Kidney (tissue), 14 donors: Measurements from ENCODE around the gene FETUB. TPM values are rescaled to one million over a fixed set of nuclear protein-coding genes. Genes with fewer than 3 reads are reported as not detected.

Experiments
- DNase-seq, 5 donors: peaks; one replicate each; pipeline ENCODE4 v3.0.0-alpha.2; 2013 to 2020
- FAIRE-seq: peaks from 2 replicates; lab custom pipeline; 2012; peaks lifted over from hg19 to GRCh38; lab: Jason Lieb, UNC
- H3K27ac ChIP-seq, 2 donors: one replicate each; pipeline ENCODE4 v1.7.0; 2013; ENCODE audit warnings: low read depth in 2 of 2, low read length in 2 of 2, inconsistent platforms in 1 of 2
- H3K27me3 ChIP-seq: one replicate; pipeline ENCODE4 v1.7.1; 2013; ENCODE audit warnings: low read length, inconsistent platforms; ENCODE audit not compliant: control insufficient read depth, insufficient read depth
- H3K36me3 ChIP-seq, 3 donors: one replicate each; pipeline versions ENCODE4 v1.7.0 to v1.7.1; 2013; ENCODE audit warnings: low read length in 3 of 3, control low read depth in 1 of 3, inconsistent platforms in 1 of 3; ENCODE audit not compliant: insufficient read depth in 3 of 3, control insufficient read depth in 2 of 3
- H3K4me1 ChIP-seq, 3 donors: one replicate each; pipeline versions ENCODE4 v1.7.0 to v1.7.1; 2013; ENCODE audit warnings: low read length in 3 of 3, inconsistent platforms in 1 of 3, low read depth in 1 of 3; ENCODE audit not compliant: control insufficient read depth in 2 of 3, insufficient read depth in 2 of 3
- H3K4me3 ChIP-seq, 3 donors: one replicate each; pipeline versions ENCODE4 v1.7.0 to v1.8.1; 2013; ENCODE audit warnings: low read length in 3 of 3, control low read depth in 1 of 3, inconsistent platforms in 1 of 3
- H3K9ac ChIP-seq, 3 donors: one replicate each; pipeline versions ENCODE4 v1.7.0 to v1.7.1; 2013; ENCODE audit warnings: low read length in 3 of 3, control low read depth in 1 of 3, inconsistent platforms in 1 of 3
- H3K9me3 ChIP-seq, 3 donors: one replicate each; pipeline versions ENCODE4 v1.7.0 to v1.7.1; 2013; ENCODE audit warnings: low read length in 3 of 3, control low read depth in 1 of 3, inconsistent platforms in 1 of 3; ENCODE audit not compliant: control insufficient read depth in 2 of 3, insufficient read depth in 1 of 3
- intact Hi-C: fragments of 100-400 bp; cut with DNase I; formaldehyde crosslinking; loops from one replicate; pipeline ENCODE4 v1.11.1; 2022
- polyA plus RNA-seq: library from polyadenylated mRNA; stranded (reverse); fragments of 350-450 nt; fragmentation: Illumina TruSeq; extraction: RNeasy Lipid Tissue Mini Kit (QIAGEN cat#74804); gene quantifications from one replicate; pipeline ENCODE4 v1.2.3, GENCODE V29; 2014; ENCODE audit warnings: low read depth, low replicate concordance; ENCODE audit not compliant: insufficient read depth
- total RNA-seq: library from RNA; stranded (reverse); fragmentation: NEBNext Ultra II Directional; extraction: Animal tissue kit (Norgen Biotek cat#: 25700); gene quantifications from one replicate; pipeline ENCODE4 v1.2.1, GENCODE V29; 2021
- TF ChIP-seq, protein P1 (sequence below): IDR thresholded peaks from 3 replicates; pipeline ENCODE4 v1.5.1; 2012; ENCODE audit warnings: mild to moderate bottlenecking, moderate library complexity, borderline replicate concordance; ENCODE audit not compliant: insufficient read depth; ENCODE audit errors: extremely low read depth
- donor health status: control.
- donor health status: control.
- donor health status: control.
- donor health status: control.
- donor health status: control.
- donor health status: DM: yes; HTN: yes; CAD: no.
- donor health status: Normal renal cell carcinoma (clear cell type).

FETUB gene
- total and polyA plus RNA-seq, 2 donors from 2014 or later, result not detected

DNA sequence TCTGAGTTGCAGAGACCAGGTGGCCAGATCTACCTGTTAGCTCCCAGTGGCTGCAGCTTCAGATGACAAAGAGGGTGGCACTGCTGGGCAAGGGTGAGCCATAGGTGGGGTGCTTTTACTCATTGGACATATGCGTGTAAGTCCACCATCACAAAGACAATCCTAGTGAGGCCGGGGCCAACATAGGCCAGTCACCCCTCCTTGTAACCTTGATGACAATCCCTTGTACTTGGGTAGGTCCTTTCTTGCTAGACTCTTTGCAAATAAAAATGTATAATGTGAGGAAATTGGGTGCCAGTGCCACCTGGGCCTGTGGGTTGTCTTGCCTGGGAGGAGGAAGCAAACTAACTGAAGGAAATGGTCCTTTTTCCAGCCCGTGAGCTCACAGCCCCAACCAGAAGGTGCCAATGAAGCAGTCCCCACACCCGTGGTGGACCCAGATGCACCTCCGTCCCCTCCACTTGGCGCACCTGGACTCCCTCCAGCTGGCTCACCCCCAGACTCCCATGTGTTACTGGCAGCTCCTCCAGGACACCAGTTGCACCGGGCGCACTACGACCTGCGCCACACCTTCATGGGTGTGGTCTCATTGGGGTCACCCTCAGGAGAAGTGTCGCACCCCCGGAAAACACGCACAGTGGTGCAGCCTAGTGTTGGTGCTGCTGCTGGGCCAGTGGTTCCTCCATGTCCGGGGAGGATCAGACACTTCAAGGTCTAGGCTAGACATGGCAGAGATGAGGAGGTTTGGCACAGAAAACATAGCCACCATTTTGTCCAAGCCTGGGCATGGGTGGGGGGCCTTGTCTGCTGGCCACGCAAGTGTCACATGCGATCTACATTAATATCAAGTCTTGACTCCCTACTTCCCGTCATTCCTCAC, 19.7 kb upstream of the FETUB start:
- no peak overlapping the region for H3K27ac ChIP-seq

DNA sequence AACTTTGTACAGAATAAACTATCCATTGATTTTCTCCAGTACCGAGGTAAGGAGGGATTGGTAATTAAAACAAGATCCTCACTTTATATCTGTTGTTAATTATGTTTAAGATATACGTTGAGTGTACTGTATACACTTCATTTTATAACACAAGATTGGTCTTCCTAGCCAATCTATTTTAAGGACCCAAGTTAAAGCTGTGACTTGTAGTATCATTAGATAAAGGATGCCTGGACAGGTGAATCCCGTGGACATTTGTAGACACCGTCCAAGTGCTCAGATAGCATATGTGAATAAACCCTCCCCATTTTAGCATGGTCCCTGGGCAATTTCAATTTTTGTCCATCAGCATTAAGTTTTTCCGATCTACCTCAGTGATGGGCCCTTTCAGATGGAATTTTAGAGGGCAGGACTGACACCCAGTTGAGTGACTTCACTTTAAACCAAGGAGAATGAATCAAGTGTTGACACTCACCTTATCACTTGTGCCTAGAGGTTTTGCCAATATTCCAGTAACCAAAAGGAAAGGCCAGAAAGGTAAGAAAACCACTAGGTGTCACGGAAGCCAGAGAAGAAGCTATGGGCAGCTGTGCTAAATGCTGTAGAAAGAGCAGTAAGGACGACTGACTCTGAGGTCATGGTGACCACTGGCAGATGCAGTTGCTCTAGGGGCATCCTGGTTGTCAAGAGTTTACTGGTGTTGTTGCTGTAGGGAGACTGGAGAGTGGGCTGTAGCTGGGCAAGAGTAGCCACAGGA, 18.1 kb upstream of the FETUB start:
- Histone ChIP-seq H3K4me1 (peaks cover 0 to 5% (median 0%) of the 10 kb centered on the region in 3 donors), H3K4me3 (no peak overlapping the region), H3K27me3 (no peaks in the 10 kb centered on the region), H3K36me3 (no peaks in the 10 kb centered on the region), H3K27ac (no peak overlapping the region), H3K9ac (no peak overlapping the region), H3K9me3 (no peaks in the 10 kb centered on the region)
- TF ChIP-seq, protein P1, sequence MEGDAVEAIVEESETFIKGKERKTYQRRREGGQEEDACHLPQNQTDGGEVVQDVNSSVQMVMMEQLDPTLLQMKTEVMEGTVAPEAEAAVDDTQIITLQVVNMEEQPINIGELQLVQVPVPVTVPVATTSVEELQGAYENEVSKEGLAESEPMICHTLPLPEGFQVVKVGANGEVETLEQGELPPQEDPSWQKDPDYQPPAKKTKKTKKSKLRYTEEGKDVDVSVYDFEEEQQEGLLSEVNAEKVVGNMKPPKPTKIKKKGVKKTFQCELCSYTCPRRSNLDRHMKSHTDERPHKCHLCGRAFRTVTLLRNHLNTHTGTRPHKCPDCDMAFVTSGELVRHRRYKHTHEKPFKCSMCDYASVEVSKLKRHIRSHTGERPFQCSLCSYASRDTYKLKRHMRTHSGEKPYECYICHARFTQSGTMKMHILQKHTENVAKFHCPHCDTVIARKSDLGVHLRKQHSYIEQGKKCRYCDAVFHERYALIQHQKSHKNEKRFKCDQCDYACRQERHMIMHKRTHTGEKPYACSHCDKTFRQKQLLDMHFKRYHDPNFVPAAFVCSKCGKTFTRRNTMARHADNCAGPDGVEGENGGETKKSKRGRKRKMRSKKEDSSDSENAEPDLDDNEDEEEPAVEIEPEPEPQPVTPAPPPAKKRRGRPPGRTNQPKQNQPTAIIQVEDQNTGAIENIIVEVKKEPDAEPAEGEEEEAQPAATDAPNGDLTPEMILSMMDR, result no peak
- DNase-seq, result no peak
- no peak for FAIRE-seq
- intact Hi-C loops, result no loop called here

More for the DNA sequence above, 19.7 kb upstream of the FETUB start:
- Histone ChIP-seq H3K27me3 (no peaks in the 10 kb centered on the region), H3K36me3 (no peaks in the 10 kb centered on the region), H3K4me1 (peaks cover 0 to 5% (median 0%) of the 10 kb centered on the region in 3 donors), H3K9ac (no peak overlapping the region), H3K9me3 (no peaks in the 10 kb centered on the region), H3K4me3 (no peak overlapping the region)
- intact Hi-C loops, result no loop called here
- no peak for FAIRE-seq
- TF ChIP-seq, protein P1, result no peak
- no peak for DNase-seq

DNA sequence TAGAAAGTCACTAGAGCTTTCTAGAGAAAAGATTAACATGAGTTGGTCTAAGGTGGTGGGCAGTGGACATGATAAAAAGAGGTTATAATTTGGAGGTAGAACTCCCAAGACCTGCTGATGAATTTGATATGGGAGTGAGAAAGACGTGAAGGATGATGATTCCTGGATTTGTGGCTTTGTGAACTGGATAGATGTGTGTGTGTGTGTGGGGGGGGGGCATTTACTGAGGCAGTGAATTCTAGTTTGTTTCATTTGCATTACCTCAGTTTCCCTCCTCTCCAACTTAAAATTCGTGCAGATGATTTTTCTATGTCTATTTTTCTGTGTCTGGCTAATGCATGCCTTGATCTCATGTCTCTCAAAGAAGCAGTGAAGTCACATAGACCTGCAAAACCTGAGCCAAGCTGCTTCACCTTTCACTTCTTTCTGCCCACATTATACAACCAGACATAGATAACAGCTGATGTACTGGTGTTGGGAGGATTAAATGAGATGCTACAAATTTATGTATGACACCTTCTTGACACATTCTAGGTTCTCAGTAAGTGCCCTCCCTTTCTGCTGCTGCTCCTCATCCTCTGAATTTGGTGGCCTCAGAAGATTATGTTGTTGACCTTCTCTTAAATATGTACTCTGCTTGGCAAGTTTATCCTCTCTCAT, 17.4 kb upstream of the FETUB start:
- TF ChIP-seq, protein P1, result no peak
- DNase-seq, result no peak

More for the DNA sequence above, 17.4 kb upstream of the FETUB start:
- Histone ChIP-seq H3K4me1 (no peaks in the 10 kb centered on the region), H3K4me3 (no peak overlapping the region), H3K27me3 (no peaks in the 10 kb centered on the region), H3K36me3 (no peaks in the 10 kb centered on the region), H3K27ac (no peak overlapping the region), H3K9ac (no peak overlapping the region), H3K9me3 (no peaks in the 10 kb centered on the region)
- no peak for FAIRE-seq
- intact Hi-C loops, result no loop called here
